Stimulated activated CD8-positive, alpha-beta memory T cell treated with anti-CD3 and anti-CD28 coated beads, Interleukin-7, amount 100 ng/mL, for 48 hours (primary cell): ENCODE results near the gene COG5.

Source experiments
- DNase-seq, 2 donors: peaks; one replicate each; pipeline ENCODE4 v3.0.0-alpha.2; 2020; ENCODE audit warnings: low read depth in 1 of 2; ENCODE audit errors: extremely low read depth in 1 of 2

The COG5 gene

DNA sequence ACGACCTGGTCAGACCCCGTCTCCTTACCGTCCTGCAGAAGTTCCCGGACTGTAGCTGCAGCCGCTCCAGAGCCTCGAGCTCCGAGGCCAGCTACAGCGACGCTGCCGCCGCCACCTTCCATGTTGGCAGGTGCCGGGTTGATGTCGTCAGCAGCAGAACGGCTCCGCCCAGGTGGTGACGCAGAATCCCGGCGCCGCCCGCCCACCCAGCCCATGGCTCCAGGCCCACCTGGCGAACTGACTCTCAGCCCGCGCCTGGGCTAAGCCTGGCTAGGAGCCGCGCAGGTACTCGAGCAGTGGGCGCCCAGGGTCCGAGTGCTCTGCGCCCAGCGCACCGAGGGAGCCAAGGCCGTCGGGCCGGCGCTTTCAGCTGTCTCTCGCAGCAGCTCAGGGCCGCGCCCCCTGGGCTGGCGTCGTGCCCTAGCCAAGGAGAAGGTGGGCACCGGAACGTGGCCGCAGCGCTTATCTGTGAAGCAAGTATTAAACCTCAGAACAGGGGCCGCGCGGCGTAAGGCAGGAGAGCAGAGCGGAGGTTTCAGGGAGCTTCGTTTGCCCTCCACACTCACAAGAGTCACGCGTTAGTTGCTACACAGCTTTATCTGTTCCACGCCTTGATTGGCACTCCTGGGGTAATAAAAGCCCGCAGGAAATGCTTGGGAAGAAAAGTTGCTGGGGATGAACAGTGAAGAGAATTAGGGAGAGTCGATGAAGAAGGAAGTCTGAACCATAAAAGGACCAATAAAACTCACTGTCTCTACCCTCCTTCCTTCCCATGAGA lies at the start of gene COG5, which contains the start of gene DUS4L:
TSS of gene COG5 (minus strand) at position 146 of the 778 bp plus-strand sequence. CDS start at position 122, 24 bp downstream.
TSS of gene DUS4L (plus strand) at position 197 of the 778 bp plus-strand sequence. CDS start 3,100 bp downstream, outside the sequence.
- DNase-seq, result peak; percentile 61 to 64

DNA sequence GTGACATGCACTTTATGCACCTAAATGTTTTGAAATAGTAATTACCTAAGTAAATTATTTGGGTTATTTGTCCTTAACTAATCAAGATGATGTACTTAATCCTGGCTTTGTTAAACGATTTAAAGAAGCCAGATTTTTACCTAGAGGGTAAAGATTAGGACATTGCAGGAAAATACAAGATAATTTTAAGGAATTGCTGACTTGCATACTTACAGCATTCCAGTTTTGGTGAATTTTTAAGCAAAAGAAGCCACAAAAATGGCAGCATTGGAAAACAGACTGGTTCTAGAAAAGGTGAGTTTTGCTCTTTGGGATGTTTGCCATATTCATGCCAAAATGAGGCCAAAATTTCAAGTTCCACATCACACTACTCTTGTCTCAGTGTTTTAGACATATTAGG lies 49.7 kb upstream of the COG5 start:
- DNase-seq, result no peak

DNA sequence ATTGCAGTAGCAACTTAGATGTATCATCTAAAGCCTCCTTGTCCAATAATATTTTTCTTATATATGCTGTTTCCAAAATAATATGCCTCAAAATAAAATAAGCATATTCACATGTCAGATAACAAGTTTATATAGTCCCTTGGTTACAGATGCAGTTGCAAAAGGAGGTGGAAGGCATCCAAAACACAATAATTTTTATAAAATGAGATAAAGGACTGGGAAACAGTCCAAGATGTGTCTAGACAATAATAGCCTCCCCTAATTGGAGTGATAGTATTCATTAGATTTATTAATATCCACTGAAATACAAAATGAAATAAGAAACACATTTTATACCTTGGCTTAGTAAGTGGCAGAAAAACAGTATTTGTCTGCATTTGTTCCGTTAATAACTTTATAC lies 46.6 kb upstream of the COG5 start:
- DNase-seq, result no peak

DNA sequence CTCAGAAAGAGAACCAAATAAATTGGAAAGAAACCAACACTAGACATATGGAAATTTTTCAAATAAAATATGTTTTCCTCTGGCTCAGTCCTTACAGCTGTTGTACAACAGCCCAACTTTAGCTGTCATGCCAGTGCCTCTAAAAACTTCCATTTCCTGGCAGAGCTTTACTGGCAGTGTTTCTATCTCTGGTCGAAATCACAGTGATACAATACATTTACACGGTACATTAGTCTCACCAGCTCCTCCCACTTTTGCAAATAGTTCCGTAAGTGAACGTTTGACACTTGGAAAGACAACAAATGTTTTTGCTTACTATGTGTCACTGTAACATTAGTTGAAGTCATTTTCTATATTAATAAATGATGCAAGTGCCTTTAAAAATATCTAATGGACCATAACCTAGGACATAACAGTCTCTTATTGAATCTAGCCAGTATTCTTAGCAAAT lies 46.1 kb upstream of the COG5 start:
- DNase-seq, result no peak

DNA sequence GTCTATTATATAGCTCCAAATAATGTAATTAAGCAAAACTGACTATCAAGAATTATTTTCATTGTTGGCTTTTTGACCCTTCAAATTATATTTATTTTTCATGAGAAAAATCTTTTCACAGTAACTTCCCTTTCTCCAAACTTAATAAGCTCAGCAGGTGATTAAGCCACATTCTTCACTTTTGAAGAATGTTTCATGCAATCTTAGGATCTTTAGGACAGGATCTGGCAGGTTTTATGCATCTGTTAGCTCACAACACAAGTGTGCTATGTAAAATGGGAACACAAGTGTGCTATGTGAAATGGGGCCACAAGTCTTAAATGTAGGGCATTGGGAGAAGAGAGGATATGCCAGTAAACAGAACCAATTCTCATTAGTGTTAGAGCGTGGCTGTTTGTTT lies 42.6 kb upstream of the COG5 start:
- no peak for DNase-seq

DNA sequence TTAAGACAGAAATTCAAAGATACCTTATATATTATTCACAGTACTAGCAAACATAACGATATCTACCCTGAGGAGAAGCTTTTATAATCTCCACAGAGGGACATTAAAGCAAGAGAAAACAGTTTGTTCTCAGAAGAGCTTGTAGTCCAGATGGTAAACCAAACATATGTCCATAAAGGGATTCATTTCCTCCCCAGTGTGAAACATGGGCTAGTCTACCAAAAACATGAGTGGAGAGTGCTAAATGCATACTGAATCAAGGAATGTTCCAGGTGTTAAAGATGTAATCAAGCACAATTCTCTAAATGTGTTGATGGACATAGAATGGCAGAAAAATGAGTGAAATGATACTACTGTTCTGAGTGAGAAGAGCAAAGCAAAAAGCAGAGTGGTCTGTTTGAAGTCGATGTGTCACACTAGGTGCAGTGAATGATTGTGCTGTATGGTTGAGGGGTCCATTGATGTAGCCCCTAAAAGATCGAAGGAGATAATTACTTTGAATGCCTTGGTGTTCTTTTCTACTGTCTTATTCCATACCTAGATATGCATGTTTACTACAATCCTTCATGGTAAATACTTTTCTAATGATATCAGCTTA lies 41.6 kb upstream of the COG5 start:
- no peak for DNase-seq

DNA sequence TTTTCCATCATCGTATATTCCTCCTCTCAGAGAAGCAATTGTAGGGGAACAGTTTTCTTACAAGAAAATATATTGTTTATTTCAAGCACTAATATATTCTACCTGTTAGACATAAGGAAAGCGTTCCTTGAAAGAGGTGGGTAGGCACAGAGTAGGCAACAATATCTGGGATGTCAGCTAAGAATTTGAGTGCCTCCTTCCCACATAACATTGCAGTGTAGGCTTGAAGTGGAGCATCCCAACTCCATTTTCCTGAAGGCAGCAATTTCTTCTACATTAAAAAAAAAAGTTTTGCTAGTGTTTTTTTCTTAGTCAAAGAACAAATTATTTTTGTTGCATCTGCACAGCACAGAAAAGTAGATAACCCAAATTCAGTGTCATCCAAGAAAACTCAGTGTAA lies 37.1 kb upstream of the COG5 start:
- no peak for DNase-seq

DNA sequence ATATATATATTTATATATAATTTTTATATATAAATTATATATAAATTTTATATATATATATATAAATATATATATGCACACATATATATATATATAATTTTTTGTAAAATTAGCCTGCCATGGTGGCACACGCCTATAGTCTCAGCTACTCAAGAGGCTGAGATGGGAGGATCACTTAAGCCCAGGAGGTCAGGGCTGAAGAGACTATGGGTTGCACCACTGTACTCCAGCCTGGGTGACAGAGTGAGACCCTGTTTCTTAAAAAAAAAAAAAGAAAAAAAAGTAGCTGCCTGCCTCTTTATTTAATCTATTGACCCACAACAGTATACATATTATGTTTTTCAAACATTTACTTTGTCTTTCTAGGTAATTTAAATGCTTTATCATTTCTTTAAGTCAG lies 35.5 kb upstream of the COG5 start:
- no peak for DNase-seq

DNA sequence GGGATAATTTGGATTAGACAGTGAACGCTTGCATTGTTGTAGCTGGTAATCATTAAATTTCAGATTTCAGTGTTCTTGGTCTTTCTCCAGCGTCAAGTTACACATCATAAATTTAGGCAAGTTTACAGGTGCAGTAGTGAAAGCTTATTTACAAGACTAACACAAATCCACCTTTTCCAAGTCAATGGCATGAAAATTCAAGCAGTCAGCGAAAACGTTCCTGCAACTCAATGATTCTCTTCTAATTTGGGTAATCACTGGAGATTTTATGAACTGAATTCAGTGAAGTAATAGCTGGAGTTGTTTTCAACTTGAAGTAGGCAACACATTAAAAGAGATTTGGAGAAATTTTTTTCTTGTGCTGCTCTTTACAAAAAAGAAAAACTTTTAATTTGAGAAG lies 34.2 kb upstream of the COG5 start:
- DNase-seq, result no peak

DNA sequence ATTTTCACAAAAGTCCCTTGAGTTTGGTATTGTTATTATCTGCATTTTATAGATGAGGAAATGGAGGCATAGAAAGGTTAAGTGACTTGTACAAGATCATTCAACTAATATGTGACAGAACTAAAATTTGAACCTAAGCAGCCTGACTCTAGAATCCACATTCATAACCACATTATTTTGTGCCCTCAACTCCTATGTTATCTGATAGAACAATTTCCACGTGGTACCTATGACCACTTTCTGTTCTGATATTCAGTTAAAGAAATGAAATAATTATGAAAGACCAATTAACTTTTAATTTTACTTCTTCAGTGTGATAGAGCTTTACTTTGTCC lies 33.8 kb upstream of the COG5 start:
- DNase-seq, result no peak

DNA sequence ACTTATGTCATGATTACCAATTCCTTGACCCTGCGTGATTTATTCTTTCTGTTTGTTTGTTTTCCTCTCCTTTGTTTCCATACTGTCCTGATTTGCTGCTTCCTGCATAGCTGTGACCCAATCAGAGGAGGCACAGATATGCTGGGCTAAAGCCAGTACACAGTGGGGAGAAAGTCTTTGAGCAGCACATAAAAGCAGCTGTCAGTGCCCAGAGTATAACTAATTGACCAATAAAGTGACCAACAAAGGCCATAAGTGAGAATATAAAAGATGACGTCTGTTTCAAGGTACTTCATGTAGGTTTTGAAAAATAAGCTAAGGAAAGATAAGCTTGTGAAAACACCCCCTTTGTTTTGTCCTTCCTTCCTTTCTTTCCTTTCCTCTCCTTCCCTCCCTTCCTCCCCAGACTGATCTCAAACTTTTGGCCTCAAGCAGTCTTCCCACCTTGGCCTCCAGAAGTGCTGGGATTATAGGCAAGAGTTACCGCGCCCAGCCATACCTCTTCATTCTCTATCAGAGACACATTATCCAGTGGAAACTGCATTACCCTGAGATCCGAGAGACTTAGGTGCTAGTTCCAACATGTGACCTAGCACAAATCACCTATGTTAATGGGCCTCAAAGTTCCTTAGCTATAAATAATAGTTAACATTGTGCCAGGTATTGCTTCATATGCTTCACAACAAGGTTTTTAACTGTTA lies 33.3 kb upstream of the COG5 start:
- no peak for DNase-seq

DNA sequence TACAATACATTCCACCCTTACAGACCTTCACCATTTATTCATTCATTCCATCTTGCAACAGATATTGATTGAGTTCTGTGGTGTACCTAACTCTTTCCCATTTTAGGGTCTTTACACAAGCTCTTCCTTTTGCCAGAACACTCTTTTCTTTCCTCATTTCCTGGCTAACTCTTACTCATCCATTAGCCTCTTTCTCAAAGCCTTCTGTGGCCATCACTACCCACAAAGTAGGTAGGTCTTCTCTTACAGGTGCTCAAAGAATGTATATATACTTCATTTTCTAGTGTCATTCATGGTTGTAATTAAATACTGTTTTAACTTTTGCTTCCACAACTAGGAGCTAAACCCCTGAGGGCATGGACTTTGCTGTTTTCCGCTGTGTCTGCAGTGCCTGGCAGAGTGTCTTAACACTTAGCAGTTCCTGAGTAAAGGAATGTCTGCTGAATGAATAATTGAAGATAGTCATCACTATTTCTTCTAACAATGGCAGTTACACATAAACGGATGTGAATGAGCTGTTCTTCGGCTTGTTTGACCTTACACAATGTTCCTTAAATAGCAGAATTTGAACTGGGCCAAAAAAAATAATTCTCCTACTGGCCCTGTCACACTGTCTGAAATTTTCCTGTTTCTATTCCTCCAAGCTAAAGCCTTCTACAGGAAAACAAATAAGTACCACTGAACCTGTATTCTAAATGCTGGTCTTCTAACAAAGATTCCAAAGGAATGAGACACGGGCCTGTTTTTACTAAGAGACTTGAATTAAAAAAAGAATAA lies 31.4 kb upstream of the COG5 start:
- DNase-seq, result no peak

DNA sequence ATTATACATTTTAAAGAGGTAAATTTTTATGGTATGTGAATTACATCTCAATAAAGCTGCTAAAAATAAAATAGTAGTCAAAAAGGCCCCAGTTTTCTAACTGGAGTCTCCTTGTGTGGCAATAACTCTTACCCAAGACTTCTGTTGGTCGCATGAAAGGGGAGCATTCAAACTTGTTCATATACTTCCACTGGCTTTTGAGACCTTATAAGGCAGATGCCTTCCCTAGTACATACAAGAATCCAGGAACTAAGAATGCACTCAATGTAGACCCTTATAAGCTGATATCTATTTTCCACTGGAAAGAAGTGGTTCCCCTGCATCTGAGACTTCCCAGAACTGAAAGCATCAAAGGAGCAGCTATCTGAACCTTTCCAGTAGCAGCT lies 29.3 kb upstream of the COG5 start:
- DNase-seq, result no peak

DNA sequence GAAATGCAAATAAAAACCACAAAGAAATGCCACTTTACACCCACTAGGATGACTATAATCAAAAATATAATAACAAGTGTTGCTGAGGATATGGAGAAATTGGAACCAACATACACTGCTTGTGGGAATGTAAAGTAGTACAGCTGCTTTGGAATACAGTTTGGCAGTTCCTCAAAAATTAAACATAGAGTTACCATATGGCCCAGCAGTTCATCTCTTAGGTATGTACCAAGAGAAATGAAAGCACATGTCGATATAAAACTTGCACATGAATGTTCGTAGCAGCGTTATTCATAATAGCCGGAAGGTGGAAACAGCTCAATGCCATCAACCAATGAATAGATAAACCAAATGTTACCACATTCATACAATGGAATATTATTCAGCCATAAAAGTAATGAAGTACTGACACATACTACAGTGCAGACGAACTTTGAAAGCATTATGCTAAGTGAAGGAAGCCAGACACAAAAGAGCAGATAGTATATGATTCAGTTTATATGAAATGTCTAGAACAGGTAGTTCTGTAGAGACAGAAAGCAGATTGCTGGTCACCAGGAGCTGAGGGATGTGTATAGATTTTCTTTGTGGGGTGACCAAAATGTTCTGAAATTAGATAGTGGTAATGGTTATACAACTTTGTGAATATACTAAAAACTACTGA lies 28.8 kb upstream of the COG5 start:
- DNase-seq, result no peak

DNA sequence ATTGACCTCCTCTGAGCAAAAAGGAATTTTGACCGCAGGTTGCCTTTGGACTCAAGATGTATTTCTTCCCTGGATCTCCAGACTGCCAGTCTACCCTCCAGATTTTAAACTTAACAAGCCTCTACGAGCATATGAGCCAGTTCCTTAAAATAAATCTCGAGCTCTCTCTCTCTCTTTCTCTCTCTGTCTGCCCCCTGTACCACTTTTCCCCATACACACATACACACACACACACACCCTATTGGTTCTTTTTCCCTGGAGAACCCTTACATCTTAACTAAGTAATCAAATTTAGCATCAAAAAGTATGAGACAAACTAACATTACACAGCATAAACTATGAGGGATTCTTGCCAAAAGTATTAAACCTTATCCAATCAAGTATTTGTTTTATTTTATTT lies 27.7 kb upstream of the COG5 start:
- no peak for DNase-seq

DNA sequence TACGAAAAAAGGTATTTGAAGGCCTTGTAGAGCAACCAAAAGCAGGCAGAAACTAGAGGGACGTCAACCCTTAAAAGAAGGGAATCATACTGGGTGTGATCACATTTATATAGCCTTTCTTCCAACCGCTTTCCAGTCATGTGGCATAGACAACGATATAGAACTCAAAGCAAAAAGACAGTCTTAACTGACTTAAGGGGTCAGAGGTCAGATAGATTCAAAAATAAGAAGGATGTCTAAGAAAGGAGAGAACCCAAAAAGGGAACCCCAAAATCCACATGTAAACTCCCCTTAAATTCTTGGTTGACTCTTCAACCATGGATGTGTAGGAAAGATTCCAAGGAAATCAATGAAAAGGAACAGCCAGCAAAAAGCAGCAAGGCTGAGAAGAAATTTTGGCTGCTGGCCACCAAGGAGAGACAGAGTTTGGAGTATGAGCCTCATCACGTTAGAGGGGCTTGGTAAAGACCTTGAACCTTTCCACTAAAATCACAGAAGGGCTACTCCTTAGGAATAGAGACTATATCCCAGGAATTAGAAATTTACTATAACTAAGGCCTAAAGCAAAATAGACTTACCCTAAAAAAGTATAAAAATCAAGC lies 24.9 kb upstream of the COG5 start:
- no peak for DNase-seq

DNA sequence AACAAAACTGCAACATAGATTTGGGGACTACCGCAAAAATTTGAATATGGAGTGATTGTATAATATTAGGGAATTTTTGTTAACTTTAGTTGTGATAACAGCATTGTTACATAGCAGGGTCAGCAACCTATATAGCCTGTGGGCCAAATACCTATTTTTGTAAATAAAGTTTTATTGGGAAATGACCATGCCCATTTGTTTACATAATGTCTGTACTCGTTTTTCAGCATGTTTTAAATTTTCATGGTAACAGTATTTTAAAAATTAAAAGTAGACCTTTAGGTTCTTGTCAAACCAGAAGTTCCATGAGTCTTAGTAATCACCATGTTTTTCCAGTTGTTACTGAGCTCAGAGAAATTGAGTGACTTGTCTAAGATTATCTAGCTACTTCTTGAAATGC lies 21.0 kb upstream of the COG5 start:
- DNase-seq, result no peak

DNA sequence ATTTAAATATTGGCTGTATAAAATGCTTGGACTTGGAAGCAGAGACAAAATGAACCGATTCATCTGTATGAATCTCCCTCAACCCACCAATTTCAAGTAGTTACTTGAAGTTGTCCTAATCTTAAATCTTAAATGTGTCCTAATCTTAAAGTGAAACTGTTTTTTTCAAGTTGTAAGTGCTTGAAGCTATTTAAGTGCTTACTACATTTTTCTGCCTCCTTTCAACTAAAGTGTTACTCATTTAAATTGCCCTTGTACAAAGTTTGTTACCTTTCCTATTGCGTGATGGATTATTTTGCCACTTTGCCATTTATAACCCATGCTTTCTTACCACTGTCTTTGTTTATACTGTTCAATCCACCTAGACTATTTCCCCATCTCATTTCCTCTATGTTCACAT lies 19.2 kb upstream of the COG5 start:
- no peak for DNase-seq

DNA sequence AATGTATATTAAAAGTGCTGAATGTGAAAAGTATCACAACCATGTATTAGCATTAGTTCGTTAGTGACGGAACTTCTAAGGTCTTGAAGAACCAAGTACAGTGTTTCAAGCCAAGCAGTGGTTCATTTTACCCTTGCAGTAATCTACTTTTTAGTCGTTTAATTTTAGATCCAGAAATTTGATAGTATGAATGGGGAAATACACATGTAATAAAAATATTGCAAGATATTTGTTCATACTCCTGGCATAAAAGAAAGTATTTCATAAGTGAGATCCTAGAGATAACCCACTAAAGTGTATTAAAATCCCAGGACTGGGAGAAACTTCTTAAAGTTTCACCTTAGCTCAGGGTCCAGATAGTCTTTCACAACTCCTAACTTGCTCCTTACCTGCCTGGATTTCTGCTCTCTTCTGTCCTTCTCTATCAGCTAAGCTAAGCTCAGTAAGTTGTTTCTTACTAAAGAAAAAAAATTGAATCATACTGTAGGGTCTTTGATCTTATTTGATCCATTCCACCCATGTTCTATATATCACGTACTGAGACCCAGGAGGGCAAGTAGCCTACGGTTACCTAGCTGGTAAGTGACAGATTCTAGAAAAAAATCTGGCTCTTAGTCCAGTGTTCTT lies 17.8 kb upstream of the COG5 start:
- no peak for DNase-seq
